Measurements from ENCODE around the gene GPC3. TPM values are rescaled to one million over a fixed set of nuclear protein-coding genes. Genes with fewer than 3 reads are reported as not detected.

The GPC3 gene
- total RNA-seq, 1 experiment from 2014 or later: 0.24 TPM

DNA sequence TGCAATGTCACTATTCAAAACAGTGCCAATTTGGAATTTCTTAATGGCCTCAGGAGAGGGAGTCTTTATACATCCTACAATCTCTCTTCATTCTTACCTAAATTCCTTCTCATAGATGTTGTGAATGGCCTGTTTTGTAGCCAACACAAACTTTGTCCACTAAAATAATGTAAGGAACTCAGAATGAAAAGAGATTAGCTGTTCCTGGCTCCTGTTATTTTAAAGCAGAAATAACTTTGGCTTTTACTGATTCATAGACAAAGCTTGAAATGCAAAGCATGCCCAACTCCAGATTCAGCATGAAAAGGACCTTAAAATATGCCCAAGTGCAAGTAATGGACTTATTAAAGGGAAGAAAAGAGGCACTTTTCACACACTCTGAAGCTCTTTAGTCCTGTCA lies 424.1 kb downstream of the GPC3 start:
- Histone ChIP-seq H3K27ac (ENCODE audit: low read depth, low read length, poor library complexity, severe bottlenecking) (no peak overlapping the region), H3K4me1 (ENCODE audit: insufficient read depth, low read length, poor library complexity, severe bottlenecking) (no peaks in the 10 kb centered on the region), H3K4me3 (ENCODE audit: low read depth, low read length, poor library complexity, severe bottlenecking) (no peak overlapping the region), H3K27me3 (replicated peaks; ENCODE audit: insufficient read depth, low read depth, low read length, poor library complexity) (peaks cover 3% of the 10 kb centered on the region), H3K9me3 (ENCODE audit: low read depth, low read length, poor library complexity, severe bottlenecking) (no peaks in the 10 kb centered on the region), H3K36me3 (ENCODE audit: insufficient read depth, low read length, poor library complexity, severe bottlenecking) (no peaks in the 10 kb centered on the region)
- TF ChIP-seq, protein P1, sequence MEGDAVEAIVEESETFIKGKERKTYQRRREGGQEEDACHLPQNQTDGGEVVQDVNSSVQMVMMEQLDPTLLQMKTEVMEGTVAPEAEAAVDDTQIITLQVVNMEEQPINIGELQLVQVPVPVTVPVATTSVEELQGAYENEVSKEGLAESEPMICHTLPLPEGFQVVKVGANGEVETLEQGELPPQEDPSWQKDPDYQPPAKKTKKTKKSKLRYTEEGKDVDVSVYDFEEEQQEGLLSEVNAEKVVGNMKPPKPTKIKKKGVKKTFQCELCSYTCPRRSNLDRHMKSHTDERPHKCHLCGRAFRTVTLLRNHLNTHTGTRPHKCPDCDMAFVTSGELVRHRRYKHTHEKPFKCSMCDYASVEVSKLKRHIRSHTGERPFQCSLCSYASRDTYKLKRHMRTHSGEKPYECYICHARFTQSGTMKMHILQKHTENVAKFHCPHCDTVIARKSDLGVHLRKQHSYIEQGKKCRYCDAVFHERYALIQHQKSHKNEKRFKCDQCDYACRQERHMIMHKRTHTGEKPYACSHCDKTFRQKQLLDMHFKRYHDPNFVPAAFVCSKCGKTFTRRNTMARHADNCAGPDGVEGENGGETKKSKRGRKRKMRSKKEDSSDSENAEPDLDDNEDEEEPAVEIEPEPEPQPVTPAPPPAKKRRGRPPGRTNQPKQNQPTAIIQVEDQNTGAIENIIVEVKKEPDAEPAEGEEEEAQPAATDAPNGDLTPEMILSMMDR (conservative IDR thresholded peaks at IDR 0.05; ENCODE audit: low read depth, low read length): no peak
- no peak for TF ChIP-seq EZH2 (IDR thresholded peaks at IDR 0.05; ENCODE audit: borderline replicate concordance, low read depth, low read length, poor library complexity, severe bottlenecking)
- POLR2A ChIA-PET (ENCODE audit: low non-redundant PET): no interaction called here
- intact Hi-C loops (cut with micrococcal nuclease; ENCODE audit: unreplicated experiment): no loop called here
- no TSS peak for BruUV-seq (replicated peaks)
- CTCF ChIA-PET: no interaction called here
- DNase-seq (ENCODE audit: low spot score): no peak

DNA sequence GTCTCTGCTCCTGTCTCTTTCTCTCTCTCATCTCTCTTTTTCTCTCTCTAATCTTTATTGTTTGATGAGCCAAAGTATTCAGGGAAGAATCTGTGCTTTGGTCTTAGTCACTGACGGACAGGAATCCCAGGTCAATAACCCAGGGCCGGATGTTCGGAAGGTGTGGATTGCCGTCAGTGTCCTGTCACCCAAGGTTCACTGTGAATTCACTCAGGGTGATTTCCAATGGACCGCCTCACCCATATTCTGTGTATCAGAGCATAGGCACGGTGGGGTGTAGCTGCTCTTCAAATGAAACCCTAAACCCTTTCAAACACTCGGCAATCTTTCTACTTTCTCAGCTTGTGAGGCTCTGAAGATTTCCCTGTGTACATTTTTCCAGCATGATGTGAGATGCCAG lies 425.5 kb downstream of the GPC3 start:
- Histone ChIP-seq H3K9me3 (ENCODE audit: low read depth, low read length, poor library complexity, severe bottlenecking) (no peaks in the 10 kb centered on the region), H3K4me3 (ENCODE audit: low read depth, low read length, poor library complexity, severe bottlenecking) (no peak overlapping the region), H3K27ac (ENCODE audit: low read depth, low read length, poor library complexity, severe bottlenecking) (no peak overlapping the region), H3K27me3 (replicated peaks; ENCODE audit: insufficient read depth, low read depth, low read length, poor library complexity) (peaks cover 3% of the 10 kb centered on the region), H3K36me3 (ENCODE audit: insufficient read depth, low read length, poor library complexity, severe bottlenecking) (no peaks in the 10 kb centered on the region), H3K4me1 (ENCODE audit: insufficient read depth, low read length, poor library complexity, severe bottlenecking) (no peaks in the 10 kb centered on the region)
- ChIA-PET POLR2A (ENCODE audit: low non-redundant PET) (no interaction called here), CTCF (no interaction called here)
- intact Hi-C loops (cut with micrococcal nuclease; ENCODE audit: unreplicated experiment): no loop called here
- TF ChIP-seq, protein P1 (conservative IDR thresholded peaks at IDR 0.05; ENCODE audit: low read depth, low read length): no peak
- no peak for DNase-seq (ENCODE audit: low spot score)
- no TSS peak for BruUV-seq (replicated peaks)

DNA sequence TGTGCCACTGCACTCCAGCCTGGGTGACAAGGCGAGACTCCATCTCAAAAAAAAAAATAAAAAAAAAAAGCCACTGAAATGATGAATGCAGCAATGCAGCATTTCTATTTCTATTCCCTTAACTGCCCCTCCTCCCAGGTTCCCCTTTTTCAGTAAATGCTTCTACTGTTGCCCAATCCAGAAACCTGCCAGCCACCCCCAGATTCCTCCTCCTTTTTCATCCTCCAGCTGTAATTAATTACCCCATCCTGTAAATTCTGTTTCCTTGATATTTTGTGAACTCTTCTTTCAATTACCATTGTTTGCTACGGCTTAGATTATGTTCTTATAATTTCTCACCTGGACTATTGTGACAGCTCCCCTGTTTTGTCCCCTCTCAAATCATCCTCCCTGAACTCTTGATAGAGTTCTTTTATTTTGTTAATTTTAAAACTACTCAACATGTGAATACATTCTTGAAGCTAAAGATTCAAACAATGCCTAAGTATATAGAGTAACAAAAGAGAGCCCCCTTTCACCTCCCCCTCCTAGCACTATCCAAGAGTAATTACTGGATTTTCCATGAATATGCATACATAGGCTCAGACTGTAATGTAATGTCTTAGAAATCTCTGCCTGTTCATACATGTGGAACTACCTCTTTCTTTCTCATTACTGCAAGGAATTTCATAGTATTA lies 429.5 kb downstream of the GPC3 start:
- no peak overlapping the region for H3K4me3 ChIP-seq (ENCODE audit: low read depth, low read length, poor library complexity, severe bottlenecking)
- H3K9me3 ChIP-seq (ENCODE audit: low read depth, low read length, poor library complexity, severe bottlenecking): no peaks in the 10 kb centered on the region
- no peak for TF ChIP-seq EZH2 (IDR thresholded peaks at IDR 0.05; ENCODE audit: borderline replicate concordance, low read depth, low read length, poor library complexity, severe bottlenecking)
- TF ChIP-seq, protein P1 (conservative IDR thresholded peaks at IDR 0.05; ENCODE audit: low read depth, low read length): no peak
- intact Hi-C loops (cut with micrococcal nuclease; ENCODE audit: unreplicated experiment): no loop called here
- no peaks in the 10 kb centered on the region for H3K27me3 ChIP-seq (replicated peaks; ENCODE audit: insufficient read depth, low read depth, low read length, poor library complexity)
- POLR2A ChIA-PET (ENCODE audit: low non-redundant PET): interaction anchor here (0.7 kb wide), 1 partner anchor 398 kb away, joined by 5 read pairs; no protein-coding TSS in a partner anchor
- CTCF ChIA-PET: no interaction called here
- DNase-seq (ENCODE audit: low spot score): no peak
- no peak overlapping the region for H3K27ac ChIP-seq (ENCODE audit: low read depth, low read length, poor library complexity, severe bottlenecking)
- H3K4me1 ChIP-seq (ENCODE audit: insufficient read depth, low read length, poor library complexity, severe bottlenecking): no peaks in the 10 kb centered on the region
- no TSS peak for BruUV-seq (replicated peaks)
- H3K36me3 ChIP-seq (ENCODE audit: insufficient read depth, low read length, poor library complexity, severe bottlenecking): no peaks in the 10 kb centered on the region
